ENCODE results near the gene MCC.
A peak's percentile ranks its signal among the peaks of the same experiment; 100 is the strongest.

The MCC gene

GRCh38 chr5:113280541-113280940, 207.7 kb downstream of the MCC start:
- Histone ChIP-seq H3K23ac (ENCODE audit: low read length) (no peak overlapping the region), H2BK12ac (ENCODE audit: low read length) (no peak overlapping the region), H4K12ac (ENCODE audit: low read depth, low read length) (no peak overlapping the region), H4K91ac (ENCODE audit: low read depth, low read length) (no peak overlapping the region), H3K9me3 (ENCODE audit: insufficient read depth, low read depth, low read length) (no peaks in the 10 kb centered on the region), H3K14ac (ENCODE audit: low read length) (no peak overlapping the region), H3K79me1 (ENCODE audit: low read length) (no peaks in the 10 kb centered on the region), H3K79me2 (ENCODE audit: control insufficient read depth, insufficient read depth, low read length, poor library complexity) (no peaks in the 10 kb centered on the region), H3K9ac (ENCODE audit: low read length) (no peak overlapping the region), H3K18ac (ENCODE audit: low read length) (no peak overlapping the region), H2AFZ (ENCODE audit: insufficient read depth, low read length, poor library complexity) (no peak overlapping the region), H3K27ac (ENCODE audit: low read depth, low read length) (no peak overlapping the region), H2BK5ac (ENCODE audit: low read depth, low read length, poor library complexity) (no peak overlapping the region), H3K4me2 (ENCODE audit: low read length) (no peak overlapping the region), H3K4me3 (ENCODE audit: low read depth, low read length) (no peak overlapping the region), H3K27me3 (ENCODE audit: insufficient read depth, low read length) (no peaks in the 10 kb centered on the region), H3K36me3 (ENCODE audit: control insufficient read depth in 1 of 2, insufficient read depth in 2 of 2, low read length in 2 of 2) (no peaks in the 10 kb centered on the region), H3K4ac (ENCODE audit: low read depth, low read length) (no peak overlapping the region), H4K8ac (ENCODE audit: low read depth, low read length) (no peak overlapping the region), H2BK120ac (ENCODE audit: insufficient read depth, low read length, poor library complexity) (no peak overlapping the region), H2AK5ac (ENCODE audit: low read length) (no peak overlapping the region), H3K4me1 (ENCODE audit: control insufficient read depth in 1 of 2, insufficient read depth in 2 of 2, low read length in 2 of 2) (no peaks in the 10 kb centered on the region)
- WGBS (ENCODE audit: extremely low coverage, insufficient coverage, insufficient read length): no CpG with 5 or more reads among the region's 1 CpG
- no peak for DNase-seq

DNA sequence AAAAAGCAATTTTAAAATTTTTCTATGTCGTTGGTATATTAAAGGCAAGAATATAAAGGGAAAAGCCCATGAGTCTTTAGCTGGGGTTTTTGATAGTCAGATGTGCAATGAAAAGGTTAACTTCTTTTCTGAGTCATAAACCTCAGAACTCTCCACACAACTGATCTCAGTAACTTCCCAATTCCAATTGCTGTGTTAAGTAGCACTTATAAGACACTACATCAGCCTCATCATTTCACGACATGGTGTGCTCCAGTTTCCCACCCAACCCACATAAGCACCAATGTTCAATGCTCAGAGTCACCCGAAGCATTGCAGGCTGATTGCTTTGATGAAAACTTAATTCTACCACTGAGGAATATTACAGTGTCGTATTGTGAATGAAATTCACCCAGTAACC, 209.3 kb downstream of the MCC start:
- H3K4me1 ChIP-seq (ENCODE audit: control insufficient read depth in 1 of 2, insufficient read depth in 2 of 2, low read length in 2 of 2): peaks cover 3 to 4% of the 10 kb centered on the region in 2 experiments
- no peak overlapping the region for H4K12ac ChIP-seq (ENCODE audit: low read depth, low read length)
- no peak overlapping the region for H3K4me3 ChIP-seq (ENCODE audit: low read depth, low read length)
- H3K18ac ChIP-seq (ENCODE audit: low read length): no peak overlapping the region
- H3K79me2 ChIP-seq (ENCODE audit: control insufficient read depth, insufficient read depth, low read length, poor library complexity): no peaks in the 10 kb centered on the region
- H2AK5ac ChIP-seq (ENCODE audit: low read length): no peak overlapping the region
- H3K23ac ChIP-seq (ENCODE audit: low read length): no peak overlapping the region
- no peak overlapping the region for H4K91ac ChIP-seq (ENCODE audit: low read depth, low read length)
- no peak overlapping the region for H3K9ac ChIP-seq (ENCODE audit: low read length)
- H3K4ac ChIP-seq (ENCODE audit: low read depth, low read length): no peak overlapping the region
- WGBS (ENCODE audit: extremely low coverage, insufficient coverage, insufficient read length): no CpG with 5 or more reads among the region's 4 CpGs
- no peak overlapping the region for H2BK120ac ChIP-seq (ENCODE audit: insufficient read depth, low read length, poor library complexity)
- H3K27ac ChIP-seq (ENCODE audit: low read depth, low read length): no peak overlapping the region
- H3K36me3 ChIP-seq (ENCODE audit: control insufficient read depth in 1 of 2, insufficient read depth in 2 of 2, low read length in 2 of 2): no peaks in the 10 kb centered on the region
- no peaks in the 10 kb centered on the region for H3K27me3 ChIP-seq (ENCODE audit: insufficient read depth, low read length)
- no peak overlapping the region for H3K14ac ChIP-seq (ENCODE audit: low read length)
- no peak overlapping the region for H4K8ac ChIP-seq (ENCODE audit: low read depth, low read length)
- H2BK5ac ChIP-seq (ENCODE audit: low read depth, low read length, poor library complexity): no peak overlapping the region
- H3K9me3 ChIP-seq (ENCODE audit: insufficient read depth, low read depth, low read length): no peaks in the 10 kb centered on the region
- no peak for DNase-seq
- H3K4me2 ChIP-seq (ENCODE audit: low read length): no peak overlapping the region
- H2AFZ ChIP-seq (ENCODE audit: insufficient read depth, low read length, poor library complexity): no peak overlapping the region
- no peak overlapping the region for H2BK12ac ChIP-seq (ENCODE audit: low read length)
- no peaks in the 10 kb centered on the region for H3K79me1 ChIP-seq (ENCODE audit: low read length)

DNA sequence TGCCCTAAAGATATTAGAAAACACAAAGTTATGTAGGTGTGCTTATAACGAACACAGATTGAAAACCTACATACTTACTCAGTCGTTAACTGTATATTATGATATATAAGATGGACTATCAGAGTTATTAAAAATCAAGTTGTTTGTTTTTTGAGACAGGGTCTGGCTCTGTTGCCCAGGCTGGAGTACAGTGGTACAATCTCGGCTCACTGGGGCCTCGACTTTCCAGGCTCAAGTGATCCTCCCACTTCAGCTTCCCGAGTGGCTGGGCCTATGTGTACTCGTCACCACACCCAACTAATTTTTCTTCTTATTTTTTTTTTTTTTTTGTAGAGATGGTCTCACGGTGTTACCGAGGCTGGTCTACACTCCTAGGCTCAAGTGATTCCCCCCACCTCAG, 211.8 kb downstream of the MCC start:
- no peaks in the 10 kb centered on the region for H3K27me3 ChIP-seq (ENCODE audit: insufficient read depth, low read length)
- H3K4ac ChIP-seq (ENCODE audit: low read depth, low read length): no peak overlapping the region
- no peak overlapping the region for H3K18ac ChIP-seq (ENCODE audit: low read length)
- H3K9me3 ChIP-seq (ENCODE audit: insufficient read depth, low read depth, low read length): no peaks in the 10 kb centered on the region
- H3K36me3 ChIP-seq (ENCODE audit: control insufficient read depth in 1 of 2, insufficient read depth in 2 of 2, low read length in 2 of 2): no peaks in the 10 kb centered on the region
- no peak for DNase-seq
- H4K12ac ChIP-seq (ENCODE audit: low read depth, low read length): no peak overlapping the region
- no peak overlapping the region for H2AK5ac ChIP-seq (ENCODE audit: low read length)
- H3K23ac ChIP-seq (ENCODE audit: low read length): no peak overlapping the region
- H3K4me3 ChIP-seq (ENCODE audit: low read depth, low read length): no peak overlapping the region
- H4K91ac ChIP-seq (ENCODE audit: low read depth, low read length): no peak overlapping the region
- no peak overlapping the region for H2AFZ ChIP-seq (ENCODE audit: insufficient read depth, low read length, poor library complexity)
- no peak overlapping the region for H3K9ac ChIP-seq (ENCODE audit: low read length)
- H3K4me2 ChIP-seq (ENCODE audit: low read length): no peak overlapping the region
- H2BK12ac ChIP-seq (ENCODE audit: low read length): no peak overlapping the region
- no peak overlapping the region for H2BK120ac ChIP-seq (ENCODE audit: insufficient read depth, low read length, poor library complexity)
- peaks cover 4% of the 10 kb centered on the region in 2 experiments for H3K4me1 ChIP-seq (ENCODE audit: control insufficient read depth in 1 of 2, insufficient read depth in 2 of 2, low read length in 2 of 2)
- H3K14ac ChIP-seq (ENCODE audit: low read length): no peak overlapping the region
- no peak overlapping the region for H2BK5ac ChIP-seq (ENCODE audit: low read depth, low read length, poor library complexity)
- no peak overlapping the region for H3K27ac ChIP-seq (ENCODE audit: low read depth, low read length)
- no peaks in the 10 kb centered on the region for H3K79me1 ChIP-seq (ENCODE audit: low read length)
- no CpG with 5 or more reads among the region's 8 CpGs for WGBS (ENCODE audit: extremely low coverage, insufficient coverage, insufficient read length)
- H4K8ac ChIP-seq (ENCODE audit: low read depth, low read length): no peak overlapping the region
- no peaks in the 10 kb centered on the region for H3K79me2 ChIP-seq (ENCODE audit: control insufficient read depth, insufficient read depth, low read length, poor library complexity)

GRCh38 chr5:113276001-113276400, 212.3 kb downstream of the MCC start:
- Histone ChIP-seq H3K79me2 (ENCODE audit: control insufficient read depth, insufficient read depth, low read length, poor library complexity) (no peaks in the 10 kb centered on the region), H4K91ac (ENCODE audit: low read depth, low read length) (no peak overlapping the region), H3K23ac (ENCODE audit: low read length) (no peak overlapping the region), H3K4me3 (ENCODE audit: low read depth, low read length) (no peak overlapping the region), H3K27me3 (ENCODE audit: insufficient read depth, low read length) (no peaks in the 10 kb centered on the region), H3K27ac (ENCODE audit: low read depth, low read length) (no peak overlapping the region), H3K9ac (ENCODE audit: low read length) (no peak overlapping the region), H3K79me1 (ENCODE audit: low read length) (no peaks in the 10 kb centered on the region), H3K36me3 (ENCODE audit: control insufficient read depth in 1 of 2, insufficient read depth in 2 of 2, low read length in 2 of 2) (no peaks in the 10 kb centered on the region), H3K4me2 (ENCODE audit: low read length) (no peak overlapping the region), H3K14ac (ENCODE audit: low read length) (no peak overlapping the region), H2AK5ac (ENCODE audit: low read length) (no peak overlapping the region), H2BK12ac (ENCODE audit: low read length) (peak overlapping the region; percentile 65), H4K12ac (ENCODE audit: low read depth, low read length) (no peak overlapping the region), H2BK120ac (ENCODE audit: insufficient read depth, low read length, poor library complexity) (no peak overlapping the region), H3K18ac (ENCODE audit: low read length) (no peak overlapping the region), H2BK5ac (ENCODE audit: low read depth, low read length, poor library complexity) (no peak overlapping the region), H3K9me3 (ENCODE audit: insufficient read depth, low read depth, low read length) (no peaks in the 10 kb centered on the region), H3K4ac (ENCODE audit: low read depth, low read length) (no peak overlapping the region), H2AFZ (ENCODE audit: insufficient read depth, low read length, poor library complexity) (no peak overlapping the region), H3K4me1 (ENCODE audit: control insufficient read depth in 1 of 2, insufficient read depth in 2 of 2, low read length in 2 of 2) (peaks cover 4 to 6% of the 10 kb centered on the region in 2 experiments), H4K8ac (ENCODE audit: low read depth, low read length) (no peak overlapping the region)
- no CpG with 5 or more reads among the region's 2 CpGs for WGBS (ENCODE audit: extremely low coverage, insufficient coverage, insufficient read length)
- no peak for DNase-seq
